Cardiac muscle cell (in vitro differentiated cells and primary cell): ENCODE results near the gene PLEKHG4. TPM values are rescaled to one million over a fixed set of nuclear protein-coding genes. Genes with fewer than 3 reads are reported as not detected.

Experiments used
- DNase-seq, 2 donors: peaks; one replicate each; pipeline versions ENCODE4 v3.0.0 to v3.0.0-alpha.2; 2010 to 2017; ENCODE audit warnings: low read depth in 1 of 2, low spot score in 1 of 2
- H3K27ac ChIP-seq: fragments of 200-600 bp; sonication (generic); 2 replicates; pipeline ENCODE4 v1.5.1; 2016
- H3K27me3 ChIP-seq: fragments of 200-600 bp; sonication (generic); 2 replicates; pipeline ENCODE4 v1.6.0; 2016; ENCODE audit warnings: control low read depth
- H3K36me3 ChIP-seq: fragments of 200-600 bp; sonication (generic); 2 replicates; pipeline ENCODE4 v1.5.1; 2016; ENCODE audit warnings: control low read depth
- H3K4me1 ChIP-seq: fragments of 200-600 bp; sonication (generic); 2 replicates; pipeline ENCODE4 v1.8.1; 2017; ENCODE audit warnings: low read depth, mild to moderate bottlenecking, mixed run types
- H3K4me3 ChIP-seq: fragments of 200-600 bp; sonication (generic); 2 replicates; pipeline ENCODE4 v1.5.1; 2016; ENCODE audit warnings: mild to moderate bottlenecking
- H3K9me3 ChIP-seq: fragments of 200-600 bp; sonication (generic); 2 replicates; pipeline ENCODE4 v1.5.1; 2017; ENCODE audit warnings: low read depth, mild to moderate bottlenecking, control low read depth
- CTCF ChIP-seq: IDR thresholded peaks from 2 replicates; pipeline ENCODE4 v1.5.1; 2012; ENCODE audit warnings: low read depth, mild to moderate bottlenecking, low read length
- polyA plus RNA-seq: library from polyadenylated mRNA; unstranded; fragments of >200 nt; fragmentation: Nextera tagmentation; extraction: Ambion mirVana; gene quantifications from 2 replicates; pipeline ENCODE4 v1.2.1, GENCODE V29; 2016
- total RNA-seq: library from RNA; depleted of rRNA; stranded (reverse); fragments of >200 nt; gene quantifications from 2 replicates; pipeline ENCODE4 v1.2.3, GENCODE V29; 2016

PLEKHG4 gene
- total and polyA plus RNA-seq, 2 experiments from 2014 or later = 1.0 to 6.8 TPM

GRCh38 chr16:67329901-67330300, 50.6 kb downstream of the PLEKHG4 start:
- Histone ChIP-seq H3K4me1 (no peaks in the 10 kb centered on the region), H3K9me3 (no peaks in the 10 kb centered on the region), H3K36me3 (no peaks in the 10 kb centered on the region), H3K27ac (no peak overlapping the region), H3K4me3 (no peak overlapping the region), H3K27me3 (peaks cover 4% of the 10 kb centered on the region)
- no peak for DNase-seq
- no peak for TF ChIP-seq CTCF

- DNase-seq = no peak
- Histone ChIP-seq H3K36me3 (no peaks in the 10 kb centered on the region), H3K4me1 (no peaks in the 10 kb centered on the region), H3K27me3 (no peaks in the 10 kb centered on the region), H3K9me3 (no peaks in the 10 kb centered on the region), H3K27ac (no peak overlapping the region), H3K4me3 (no peak overlapping the region)
- no peak for TF ChIP-seq CTCF
Observed at GRCh38 chr16:67333315-67333714, 54.0 kb downstream of the PLEKHG4 start.

- H3K36me3 ChIP-seq = no peaks in the 10 kb centered on the region
- H3K4me3 ChIP-seq = no peak overlapping the region
- no peak overlapping the region for H3K27ac ChIP-seq
- DNase-seq = no peak
- no peaks in the 10 kb centered on the region for H3K9me3 ChIP-seq
- no peaks in the 10 kb centered on the region for H3K27me3 ChIP-seq
- no peaks in the 10 kb centered on the region for H3K4me1 ChIP-seq
- TF ChIP-seq CTCF = no peak
Observed at GRCh38 chr16:67336116-67336515, 56.8 kb downstream of the PLEKHG4 start.

- Histone ChIP-seq H3K27me3 (no peaks in the 10 kb centered on the region), H3K27ac (no peak overlapping the region), H3K36me3 (no peaks in the 10 kb centered on the region), H3K4me3 (no peak overlapping the region), H3K4me1 (no peaks in the 10 kb centered on the region), H3K9me3 (no peaks in the 10 kb centered on the region)
- no peak for DNase-seq
- TF ChIP-seq CTCF = no peak
Observed at GRCh38 chr16:67336648-67337047, 57.3 kb downstream of the PLEKHG4 start.

Other genes starting within 250 kb of the PLEKHG4 start
- gene PHAF1, start 169.6 kb upstream of the PLEKHG4 start, total RNA-seq = 10.3 and 10.8 TPM in 2 replicates
- gene PHAF1, start 169.6 kb upstream of the PLEKHG4 start, polyA plus RNA-seq = 18.1 and 18.4 TPM in 2 replicates
- gene B3GNT9, start 128.5 kb upstream of the PLEKHG4 start, total RNA-seq = 28.0 and 34.7 TPM in 2 replicates
- gene B3GNT9, start 128.5 kb upstream of the PLEKHG4 start, polyA plus RNA-seq = 18.0 and 30.4 TPM in 2 replicates
- gene TRADD, start 119.6 kb upstream of the PLEKHG4 start, total RNA-seq = 5.4 and 12.2 TPM in 2 replicates
- gene TRADD, start 119.6 kb upstream of the PLEKHG4 start, polyA plus RNA-seq = 6.7 and 11.9 TPM in 2 replicates
- gene FBXL8, start 119.6 kb upstream of the PLEKHG4 start, total RNA-seq = 8.7 and 9.0 TPM in 2 replicates
- gene FBXL8, start 119.6 kb upstream of the PLEKHG4 start, polyA plus RNA-seq = 6.8 and 9.3 TPM in 2 replicates
- 0.63 and 7.9 TPM in 2 replicates for gene HSF4, start 114.8 kb upstream of the PLEKHG4 start, total RNA-seq
- gene HSF4, start 114.8 kb upstream of the PLEKHG4 start, polyA plus RNA-seq = 1.7 and 2.6 TPM in 2 replicates
- 33.7 and 40.6 TPM in 2 replicates for gene NOL3, start 109.0 kb upstream of the PLEKHG4 start, total RNA-seq
- gene NOL3, start 109.0 kb upstream of the PLEKHG4 start, polyA plus RNA-seq = 19.4 and 31.1 TPM in 2 replicates
- 57.8 and 78.1 TPM in 2 replicates for gene MATCAP1, start 95.6 kb upstream of the PLEKHG4 start, total RNA-seq
- gene MATCAP1, start 95.6 kb upstream of the PLEKHG4 start, polyA plus RNA-seq = 47.8 and 53.7 TPM in 2 replicates
- gene EXOC3L1, start 89.4 kb upstream of the PLEKHG4 start, total RNA-seq = 2.9 and 3.7 TPM in 2 replicates
- 2.8 and 4.3 TPM in 2 replicates for gene EXOC3L1, start 89.4 kb upstream of the PLEKHG4 start, polyA plus RNA-seq
- gene E2F4, start 87.4 kb upstream of the PLEKHG4 start, total RNA-seq = 85.2 and 99.4 TPM in 2 replicates
- gene E2F4, start 87.4 kb upstream of the PLEKHG4 start, polyA plus RNA-seq = 66.2 and 68.0 TPM in 2 replicates
- gene ELMO3, start 80.4 kb upstream of the PLEKHG4 start, total RNA-seq = 0.28 and 1.1 TPM in 2 replicates
- 0.15 and 0.97 TPM in 2 replicates for gene ELMO3, start 80.4 kb upstream of the PLEKHG4 start, polyA plus RNA-seq
- gene TMEM208, start 52.4 kb upstream of the PLEKHG4 start, total RNA-seq = 29.6 and 30.2 TPM in 2 replicates
- 64.5 and 89.0 TPM in 2 replicates for gene TMEM208, start 52.4 kb upstream of the PLEKHG4 start, polyA plus RNA-seq
- 12.0 and 17.9 TPM in 2 replicates for gene FHOD1, start 32.1 kb upstream of the PLEKHG4 start, total RNA-seq
- gene FHOD1, start 32.1 kb upstream of the PLEKHG4 start, polyA plus RNA-seq = 18.5 and 21.7 TPM in 2 replicates
- 1.6 and 4.6 TPM in 2 replicates for gene SLC9A5, start 30.6 kb upstream of the PLEKHG4 start, total RNA-seq
- 4.5 and 8.4 TPM in 2 replicates for gene SLC9A5, start 30.6 kb upstream of the PLEKHG4 start, polyA plus RNA-seq
- 0.21 and 1.9 TPM in 2 replicates for gene KCTD19, start 47.2 kb downstream of the PLEKHG4 start, total RNA-seq
- 1.6 TPM in 1 of 2 replicates, not detected in the other for gene KCTD19, start 47.2 kb downstream of the PLEKHG4 start, polyA plus RNA-seq
- 0.11 and 0.45 TPM in 2 replicates for gene LRRC36, start 47.3 kb downstream of the PLEKHG4 start, total RNA-seq
- gene LRRC36, start 47.3 kb downstream of the PLEKHG4 start, polyA plus RNA-seq = 0.75 TPM in 1 of 2 replicates, not detected in the other
- gene TPPP3, start 114.0 kb downstream of the PLEKHG4 start, total RNA-seq = 2.5 and 4.6 TPM in 2 replicates
- gene TPPP3, start 114.0 kb downstream of the PLEKHG4 start, polyA plus RNA-seq = 6.2 and 7.2 TPM in 2 replicates
- 17.4 and 18.7 TPM in 2 replicates for gene ZDHHC1, start 136.9 kb downstream of the PLEKHG4 start, total RNA-seq
- gene ZDHHC1, start 136.9 kb downstream of the PLEKHG4 start, polyA plus RNA-seq = 19.1 and 22.4 TPM in 2 replicates
- 0.28 and 0.36 TPM in 2 replicates for gene HSD11B2, start 151.6 kb downstream of the PLEKHG4 start, total RNA-seq
- gene HSD11B2, start 151.6 kb downstream of the PLEKHG4 start, polyA plus RNA-seq = 0.26 and 0.84 TPM in 2 replicates
- 74.5 and 140 TPM in 2 replicates for gene ATP6V0D1, start 201.6 kb downstream of the PLEKHG4 start, total RNA-seq
- 139 and 203 TPM in 2 replicates for gene ATP6V0D1, start 201.6 kb downstream of the PLEKHG4 start, polyA plus RNA-seq
- not detected in 2 replicates for gene AGRP, start 204.0 kb downstream of the PLEKHG4 start, total RNA-seq
- gene AGRP, start 204.0 kb downstream of the PLEKHG4 start, polyA plus RNA-seq = 0.71 TPM in 1 of 2 replicates, not detected in the other
- gene RIPOR1, start 249.3 kb downstream of the PLEKHG4 start, total RNA-seq = 27.3 and 35.7 TPM in 2 replicates
- 29.5 and 46.3 TPM in 2 replicates for gene RIPOR1, start 249.3 kb downstream of the PLEKHG4 start, polyA plus RNA-seq